ENCODE measurements around the gene PILRB.
"Not testable (repeated sequence)": the region's sequence is repeated elsewhere in the genome, so short reads cannot be mapped to it uniquely, and the experiment has no call there.

The PILRB gene

GRCh38 chr7:100356416-100357068, 1.4 kb upstream of the PILRB start:
- no peak for DNase-seq (ENCODE audit: low read depth in 2 of 2)

- DNase-seq (ENCODE audit: low read depth in 2 of 2) = no peak
These were observed 771 bp upstream of the PILRB start for GRCh38 chr7:100357131-100357561.

- no peak for DNase-seq (ENCODE audit: low read depth in 2 of 2)
These were observed 918 bp downstream of the PILRB start for GRCh38 chr7:100358857-100359212.

- DNase-seq (ENCODE audit: low read depth in 2 of 2) = no peak
These were observed 2.4 kb downstream of the PILRB start for GRCh38 chr7:100360135-100360854.

- DNase-seq (ENCODE audit: low read depth in 2 of 2) = no peak
These were observed 5.2 kb downstream of the PILRB start for GRCh38 chr7:100363098-100363497.

- DNase-seq (ENCODE audit: low read depth in 2 of 2) = not testable (repeated sequence)
These were observed 5.9 kb downstream of the PILRB start for GRCh38 chr7:100363797-100364196.

GRCh38 chr7:100364480-100364879, 6.6 kb downstream of the PILRB start:
- no peak for DNase-seq (ENCODE audit: low read depth in 2 of 2)

GRCh38 chr7:100365998-100366367, 8.1 kb downstream of the PILRB start:
- not testable (repeated sequence) for DNase-seq (ENCODE audit: low read depth in 2 of 2)

GRCh38 chr7:100366411-100367250, 8.7 kb downstream of the PILRB start:
- DNase-seq (ENCODE audit: low read depth in 2 of 2) = no peak

- DNase-seq (ENCODE audit: low read depth in 2 of 2) = no peak
These were observed 9.3 kb downstream of the PILRB start for GRCh38 chr7:100367251-100367620.

- no peak for DNase-seq (ENCODE audit: low read depth in 2 of 2)
These were observed 10.0 kb downstream of the PILRB start for GRCh38 chr7:100367676-100368613.

GRCh38 chr7:100369105-100369504, 11.2 kb downstream of the PILRB start:
- DNase-seq (ENCODE audit: low read depth in 2 of 2) = no peak

GRCh38 chr7:100370303-100370702, 12.4 kb downstream of the PILRB start:
- DNase-seq (ENCODE audit: low read depth in 2 of 2) = no peak

GRCh38 chr7:100370746-100371145, 12.8 kb downstream of the PILRB start:
- no peak for DNase-seq (ENCODE audit: low read depth in 2 of 2)

- no peak for DNase-seq (ENCODE audit: low read depth in 2 of 2)
These were observed 13.7 kb downstream of the PILRB start for GRCh38 chr7:100371561-100372171.

GRCh38 chr7:100372256-100372655, 14.3 kb downstream of the PILRB start:
- DNase-seq (ENCODE audit: low read depth in 2 of 2) = no peak

GRCh38 chr7:100372694-100373093, 14.8 kb downstream of the PILRB start:
- no peak for DNase-seq (ENCODE audit: low read depth in 2 of 2)

- no peak for DNase-seq (ENCODE audit: low read depth in 2 of 2)
These were observed 15.4 kb downstream of the PILRB start, which contains the start of gene PILRA for GRCh38 chr7:100373261-100373831. PILRA (plus strand) TSS chr7:100373487; CDS start chr7:100373657, 170 bp downstream.

GRCh38 chr7:100373870-100374598, 16.1 kb downstream of the PILRB start:
- DNase-seq (ENCODE audit: low read depth in 2 of 2) = not testable (repeated sequence)

- no peak for DNase-seq (ENCODE audit: low read depth in 2 of 2)
These were observed 16.7 kb downstream of the PILRB start for GRCh38 chr7:100374601-100375000.
